ENCODE measurements around the gene DEPDC1B.
"Not testable (repeated sequence)": the region's sequence is repeated elsewhere in the genome, so short reads cannot be mapped to it uniquely, and the experiment has no call there.

DEPDC1B gene

DNA sequence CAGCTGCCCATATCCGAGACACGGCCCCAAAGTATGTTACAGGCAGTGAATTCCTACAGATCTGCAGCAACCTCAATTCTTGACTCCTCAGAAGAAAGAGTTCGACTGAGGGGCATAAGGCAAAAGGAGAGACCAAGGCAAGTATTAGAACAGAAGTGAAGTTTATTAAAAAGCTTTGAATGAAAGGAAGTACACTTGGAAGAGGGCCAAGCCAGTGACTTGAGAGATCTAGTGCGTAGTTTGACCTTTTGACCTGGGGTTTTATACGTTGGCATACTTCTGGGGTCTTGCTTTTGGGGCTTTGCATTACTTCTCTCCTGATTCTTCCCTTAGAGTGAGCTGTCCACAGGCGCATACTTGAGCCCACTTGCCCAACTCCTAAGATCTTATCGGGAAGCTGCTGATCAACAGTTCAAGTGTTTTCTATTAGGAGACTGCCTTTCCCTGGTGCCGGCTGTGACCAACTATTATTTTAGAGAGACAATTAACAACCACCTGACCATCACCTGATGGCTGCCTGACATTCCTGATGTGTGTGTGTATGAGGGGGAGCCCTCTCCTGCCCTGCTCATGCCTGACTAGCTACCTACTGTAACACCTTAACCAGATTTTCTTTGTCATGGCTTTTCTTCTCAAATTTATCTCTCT, 1.5 kb upstream of the DEPDC1B start:
- TF ChIP-seq PAX5 (IDR thresholded peaks at IDR 0.05; ENCODE audit: insufficient read depth, low read length, severe bottlenecking) (no peak), POLR2A (IDR thresholded peaks at IDR 0.05; ENCODE audit: low read depth, low read length) (no peak)
- no peak for DNase-seq (ENCODE audit: insufficient read length, low spot score)

GRCh38 chr5:60700416-60700757, 421 bp upstream of the DEPDC1B start:
- DNase-seq (ENCODE audit: insufficient read length, low spot score), result no peak
- TF ChIP-seq PAX5 (IDR thresholded peaks at IDR 0.05; ENCODE audit: insufficient read depth, low read length, severe bottlenecking) (no peak), POLR2A (IDR thresholded peaks at IDR 0.05; ENCODE audit: low read depth, low read length) (no peak), TAF1 (IDR thresholded peaks at IDR 0.05; ENCODE audit: low read depth, low read length) (no peak), POLR2AphosphoS5 (IDR thresholded peaks at IDR 0.05; ENCODE audit: low read depth, low read length) (no peak), SPI1 (IDR thresholded peaks at IDR 0.05; ENCODE audit: low read depth, low read length) (no peak), POU2F2 (IDR thresholded peaks at IDR 0.05; ENCODE audit: low read depth, low read length) (no peak)
- no peak for FAIRE-seq

More for the DNA sequence above, 1.5 kb upstream of the DEPDC1B start:
- no peak for FAIRE-seq

GRCh38 chr5:60699288-60699608, 718 bp downstream of the DEPDC1B start:
- FAIRE-seq, result no peak
- no peak for DNase-seq (ENCODE audit: insufficient read length, low spot score)
- TF ChIP-seq POLR2AphosphoS5 (IDR thresholded peaks at IDR 0.05; ENCODE audit: low read depth, low read length), result no peak
- no peak for TF ChIP-seq POLR2A (IDR thresholded peaks at IDR 0.05; ENCODE audit: low read depth, low read length)
- no peak for TF ChIP-seq PAX5 (IDR thresholded peaks at IDR 0.05; ENCODE audit: insufficient read depth, low read length, severe bottlenecking)

DNA sequence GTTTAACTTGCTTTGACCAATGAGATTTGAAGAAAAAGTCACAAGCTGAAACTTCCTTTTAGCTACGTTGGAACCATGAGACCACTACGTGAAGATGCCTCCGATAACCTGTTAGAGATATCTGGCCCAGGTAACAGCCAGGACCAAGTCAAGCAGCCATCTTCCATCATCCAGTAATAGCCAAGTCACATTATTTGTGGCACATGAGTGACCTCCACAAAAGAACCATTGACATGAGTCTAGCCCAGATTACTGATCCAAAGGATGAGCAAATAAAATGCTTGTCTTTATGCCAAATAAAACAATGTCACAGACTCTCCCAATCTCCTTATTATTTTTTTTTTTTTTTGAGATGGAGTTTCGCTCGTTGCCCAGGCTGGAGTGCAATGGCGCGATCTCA, 1.6 kb downstream of the DEPDC1B start:
- no peak for TF ChIP-seq SPI1 (IDR thresholded peaks at IDR 0.05; ENCODE audit: low read depth, low read length)
- TF ChIP-seq PAX5 (IDR thresholded peaks at IDR 0.05; ENCODE audit: insufficient read depth, low read length, severe bottlenecking), result no peak
- TF ChIP-seq TAF1 (IDR thresholded peaks at IDR 0.05; ENCODE audit: low read depth, low read length), result no peak
- TF ChIP-seq POLR2AphosphoS5 (IDR thresholded peaks at IDR 0.05; ENCODE audit: low read depth, low read length), result no peak
- no peak for TF ChIP-seq POLR2A (IDR thresholded peaks at IDR 0.05; ENCODE audit: low read depth, low read length)
- no peak for TF ChIP-seq POU2F2 (IDR thresholded peaks at IDR 0.05; ENCODE audit: low read depth, low read length)
- FAIRE-seq (no peak), DNase-seq (ENCODE audit: insufficient read length, low spot score) (no peak)

GRCh38 chr5:60690326-60690725, 9.6 kb downstream of the DEPDC1B start:
- no peak for TF ChIP-seq POLR2AphosphoS5 (IDR thresholded peaks at IDR 0.05; ENCODE audit: low read depth, low read length)
- no peak for TF ChIP-seq POU2F2 (IDR thresholded peaks at IDR 0.05; ENCODE audit: low read depth, low read length)
- TF ChIP-seq TAF1 (IDR thresholded peaks at IDR 0.05; ENCODE audit: low read depth, low read length), result no peak
- no peak for TF ChIP-seq SPI1 (IDR thresholded peaks at IDR 0.05; ENCODE audit: low read depth, low read length)
- TF ChIP-seq POLR2A (IDR thresholded peaks at IDR 0.05; ENCODE audit: low read depth, low read length), result no peak
- no peak for TF ChIP-seq PAX5 (IDR thresholded peaks at IDR 0.05; ENCODE audit: insufficient read depth, low read length, severe bottlenecking)
- FAIRE-seq, result no peak
- no peak for DNase-seq (ENCODE audit: insufficient read length, low spot score)

DNA sequence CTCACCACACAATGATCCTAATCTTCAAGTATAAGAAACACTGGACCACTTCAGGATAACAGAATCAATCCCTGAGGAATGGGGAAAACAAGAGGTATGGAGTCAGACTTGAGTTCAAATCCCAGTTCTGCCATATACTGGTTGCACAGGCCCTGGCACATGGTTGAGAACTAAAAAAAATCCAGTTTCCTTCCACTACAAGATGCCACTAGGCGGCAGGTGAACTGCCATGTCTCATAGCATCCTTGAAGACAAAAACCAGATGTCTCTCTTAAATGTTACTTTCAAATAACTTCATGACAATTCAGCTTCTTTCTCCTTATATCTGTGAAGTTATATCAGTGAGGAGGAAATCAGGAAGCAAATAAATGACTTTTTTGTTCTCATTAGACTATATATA, 11.0 kb downstream of the DEPDC1B start:
- no peak for DNase-seq (ENCODE audit: insufficient read length, low spot score)
- peak; percentile 16 for FAIRE-seq
- TF ChIP-seq POLR2AphosphoS5 (IDR thresholded peaks at IDR 0.05; ENCODE audit: low read depth, low read length) (no peak), PAX5 (IDR thresholded peaks at IDR 0.05; ENCODE audit: insufficient read depth, low read length, severe bottlenecking) (no peak), TAF1 (IDR thresholded peaks at IDR 0.05; ENCODE audit: low read depth, low read length) (no peak), POU2F2 (IDR thresholded peaks at IDR 0.05; ENCODE audit: low read depth, low read length) (no peak), POLR2A (IDR thresholded peaks at IDR 0.05; ENCODE audit: low read depth, low read length) (no peak), SPI1 (IDR thresholded peaks at IDR 0.05; ENCODE audit: low read depth, low read length) (no peak)

- TF ChIP-seq POU2F2 (IDR thresholded peaks at IDR 0.05; ENCODE audit: low read depth, low read length), result no peak
- TF ChIP-seq PAX5 (IDR thresholded peaks at IDR 0.05; ENCODE audit: insufficient read depth, low read length, severe bottlenecking), result no peak
- no peak for TF ChIP-seq TAF1 (IDR thresholded peaks at IDR 0.05; ENCODE audit: low read depth, low read length)
- TF ChIP-seq POLR2AphosphoS5 (IDR thresholded peaks at IDR 0.05; ENCODE audit: low read depth, low read length), result no peak
- TF ChIP-seq POLR2A (IDR thresholded peaks at IDR 0.05; ENCODE audit: low read depth, low read length), result no peak
- TF ChIP-seq SPI1 (IDR thresholded peaks at IDR 0.05; ENCODE audit: low read depth, low read length), result no peak
- FAIRE-seq, result peak; percentile 38
- DNase-seq (ENCODE audit: insufficient read length, low spot score), result no peak
These were observed 11.8 kb downstream of the DEPDC1B start for GRCh38 chr5:60687927-60688720.

- DNase-seq (ENCODE audit: insufficient read length, low spot score) (no peak), FAIRE-seq (no peak)
- no peak for TF ChIP-seq POLR2A (IDR thresholded peaks at IDR 0.05; ENCODE audit: low read depth, low read length)
- TF ChIP-seq PAX5 (IDR thresholded peaks at IDR 0.05; ENCODE audit: insufficient read depth, low read length, severe bottlenecking), result no peak
- no peak for TF ChIP-seq TAF1 (IDR thresholded peaks at IDR 0.05; ENCODE audit: low read depth, low read length)
- TF ChIP-seq SPI1 (IDR thresholded peaks at IDR 0.05; ENCODE audit: low read depth, low read length), result no peak
- no peak for TF ChIP-seq POU2F2 (IDR thresholded peaks at IDR 0.05; ENCODE audit: low read depth, low read length)
- no peak for TF ChIP-seq POLR2AphosphoS5 (IDR thresholded peaks at IDR 0.05; ENCODE audit: low read depth, low read length)
These were observed 13.8 kb downstream of the DEPDC1B start for GRCh38 chr5:60686157-60686556.

DNA sequence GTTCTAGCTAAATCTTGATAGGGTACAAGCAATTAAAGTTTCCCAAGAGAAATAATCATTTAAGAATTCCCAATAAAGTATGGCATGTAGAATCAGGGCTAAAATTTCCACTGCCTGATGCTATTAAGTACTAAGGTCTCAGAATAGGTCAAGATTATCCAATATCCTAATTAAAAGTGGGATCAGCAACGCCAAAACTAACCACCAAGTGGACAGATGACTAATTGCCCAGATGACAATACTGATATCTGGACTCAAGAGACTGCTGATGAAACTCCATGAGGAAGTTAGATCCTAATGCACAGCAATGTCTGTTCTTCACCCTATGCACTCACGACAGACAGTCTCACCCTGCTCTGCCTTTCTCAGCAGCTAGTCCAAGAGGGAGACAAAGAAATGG, 14.3 kb downstream of the DEPDC1B start:
- FAIRE-seq, result no peak
- TF ChIP-seq POLR2AphosphoS5 (IDR thresholded peaks at IDR 0.05; ENCODE audit: low read depth, low read length) (no peak), TAF1 (IDR thresholded peaks at IDR 0.05; ENCODE audit: low read depth, low read length) (no peak)
- no peak for DNase-seq (ENCODE audit: insufficient read length, low spot score)

- TF ChIP-seq TAF1 (IDR thresholded peaks at IDR 0.05; ENCODE audit: low read depth, low read length) (no peak), POLR2AphosphoS5 (IDR thresholded peaks at IDR 0.05; ENCODE audit: low read depth, low read length) (no peak), PAX5 (IDR thresholded peaks at IDR 0.05; ENCODE audit: insufficient read depth, low read length, severe bottlenecking) (no peak), SPI1 (IDR thresholded peaks at IDR 0.05; ENCODE audit: low read depth, low read length) (no peak), POU2F2 (IDR thresholded peaks at IDR 0.05; ENCODE audit: low read depth, low read length) (no peak), POLR2A (IDR thresholded peaks at IDR 0.05; ENCODE audit: low read depth, low read length) (no peak)
- peak; percentile 31 for FAIRE-seq
These were observed 14.9 kb downstream of the DEPDC1B start for GRCh38 chr5:60685028-60685427.

GRCh38 chr5:60682007-60682406, 18.0 kb downstream of the DEPDC1B start:
- FAIRE-seq; DNase-seq (ENCODE audit: insufficient read length, low spot score): not testable (repeated sequence)

More at GRCh38 chr5:60685028-60685427, 14.9 kb downstream of the DEPDC1B start:
- no peak for DNase-seq (ENCODE audit: insufficient read length, low spot score)
